ENCODE data around the gene KRT71.
"Not testable (repeated sequence)": the region's sequence is repeated elsewhere in the genome, so short reads cannot be mapped to it uniquely, and the experiment has no call there.

The KRT71 gene

GRCh38 chr12:52519387-52519703, 33.6 kb downstream of the KRT71 start:
- no peak for DNase-seq

GRCh38 chr12:52518574-52519386, 34.2 kb downstream of the KRT71 start:
- no peak for DNase-seq

- DNase-seq, result no peak
These were observed 35.1 kb downstream of the KRT71 start for GRCh38 chr12:52517888-52518287.

- no peak for DNase-seq
These were observed 35.7 kb downstream of the KRT71 start for GRCh38 chr12:52517005-52517835.

GRCh38 chr12:52515927-52516831, 36.8 kb downstream of the KRT71 start:
- no peak for DNase-seq

GRCh38 chr12:52515319-52515646, 37.7 kb downstream of the KRT71 start:
- DNase-seq, result no peak

- no peak for DNase-seq
These were observed 38.2 kb downstream of the KRT71 start for GRCh38 chr12:52514471-52515318.

- DNase-seq, result no peak
These were observed 39.2 kb downstream of the KRT71 start for GRCh38 chr12:52513736-52514135.

GRCh38 chr12:52508211-52508610, 44.7 kb downstream of the KRT71 start:
- no peak for DNase-seq

GRCh38 chr12:52506858-52507715, 45.9 kb downstream of the KRT71 start:
- no peak for DNase-seq

- no peak for DNase-seq
These were observed 50.1 kb downstream of the KRT71 start for GRCh38 chr12:52502877-52503276.

- no peak for DNase-seq
These were observed 51.5 kb downstream of the KRT71 start for GRCh38 chr12:52501490-52501889.

- not testable (repeated sequence) for DNase-seq
These were observed 52.4 kb downstream of the KRT71 start for GRCh38 chr12:52500574-52500973.

GRCh38 chr12:52499806-52500560, 53.0 kb downstream of the KRT71 start:
- no peak for DNase-seq

GRCh38 chr12:52498946-52499345, 54.0 kb downstream of the KRT71 start:
- no peak for DNase-seq

GRCh38 chr12:52497975-52498374, 55.0 kb downstream of the KRT71 start:
- no peak for DNase-seq

- DNase-seq, result no peak
These were observed 56.3 kb downstream of the KRT71 start for GRCh38 chr12:52496590-52497071.

GRCh38 chr12:52496054-52496453, 56.9 kb downstream of the KRT71 start:
- DNase-seq, result no peak

- no peak for DNase-seq
These were observed 57.6 kb downstream of the KRT71 start for GRCh38 chr12:52495389-52495788.

GRCh38 chr12:52494518-52494917, 58.4 kb downstream of the KRT71 start:
- no peak for DNase-seq
